Neural progenitor cell (in vitro differentiated cells): ENCODE results near the gene MED12L. TPM values are rescaled to one million over a fixed set of nuclear protein-coding genes. Genes with fewer than 3 reads are reported as not detected.

Experiments
- DNase-seq: peaks from one replicate; pipeline ENCODE4 v3.0.0-alpha.2; 2016; ENCODE audit warnings: low spot score
- H2AFZ ChIP-seq: fragments of 200-600 bp; sonication (generic); replicated peaks from 2 replicates; pipeline ENCODE4 v1.6.1; 2016; ENCODE audit warnings: antibody characterized with exemption
- H3F3A ChIP-seq: fragments of 200-600 bp; sonication (generic); 2 replicates; pipeline ENCODE4 v1.6.1; 2016; ENCODE audit warnings: antibody characterized with exemption, low read depth
- H3K27ac ChIP-seq: fragments of 200-600 bp; sonication (generic); 2 replicates; pipeline ENCODE4 v1.5.1; 2016; ENCODE audit warnings: mild to moderate bottlenecking
- H3K27me3 ChIP-seq: fragments of 200-600 bp; sonication (generic); 2 replicates; pipeline ENCODE4 v1.6.1; 2016; ENCODE audit warnings: mild to moderate bottlenecking, moderate library complexity
- H3K36me3 ChIP-seq: fragments of 200-600 bp; sonication (generic); 2 replicates; pipeline ENCODE4 v1.5.1; 2016
- H3K4me1 ChIP-seq: fragments of 200-600 bp; sonication (generic); 2 replicates; pipeline ENCODE4 v1.6.1; 2016; ENCODE audit warnings: mixed run types
- H3K4me2 ChIP-seq: fragments of 200-600 bp; sonication (generic); 2 replicates; pipeline ENCODE4 v1.6.1; 2016
- H3K4me3 ChIP-seq: fragments of 200-600 bp; sonication (generic); 2 replicates; pipeline ENCODE4 v1.5.1; 2016
- H3K79me2 ChIP-seq: fragments of 200-600 bp; sonication (generic); 2 replicates; pipeline ENCODE4 v1.6.1; 2016; ENCODE audit warnings: low read depth
- H3K9ac ChIP-seq: fragments of 200-600 bp; sonication (generic); 2 replicates; pipeline ENCODE4 v1.6.1; 2016
- H3K9me3 ChIP-seq: fragments of 200-600 bp; sonication (generic); 2 replicates; pipeline ENCODE4 v1.5.1; 2016; ENCODE audit warnings: low read depth
- H4K20me1 ChIP-seq: fragments of 200-600 bp; sonication (generic); 2 replicates; pipeline ENCODE4 v1.6.1; 2016; ENCODE audit warnings: low read depth
- H3K27ac Mint-ChIP-seq: 3 replicates; pipeline ENCODE4 v1.8.0; 2021; ENCODE audit warnings: mixed read lengths
- H3K27me3 Mint-ChIP-seq: 2 replicates; pipeline ENCODE4 v1.8.0; 2022; ENCODE audit warnings: low read depth, mild to moderate bottlenecking, inconsistent platforms, moderate library complexity, mixed read lengths; ENCODE audit not compliant: insufficient read depth
- H3K36me3 Mint-ChIP-seq: 3 replicates; pipeline ENCODE4 v1.8.0; 2021; ENCODE audit warnings: mixed read lengths
- H3K4me1 Mint-ChIP-seq: 3 replicates; pipeline ENCODE4 v1.8.0; 2021; ENCODE audit warnings: mixed read lengths
- H3K4me3 Mint-ChIP-seq: 3 replicates; pipeline ENCODE4 v1.8.0; 2021; ENCODE audit warnings: mild to moderate bottlenecking, moderate library complexity, mixed read lengths
- H3K9me3 Mint-ChIP-seq: 3 replicates; pipeline ENCODE4 v1.8.0; 2020; ENCODE audit warnings: mixed read lengths
- CTCF ChIP-seq: fragments of 200-600 bp; sonication (generic); IDR thresholded peaks from 2 replicates; pipeline ENCODE4 v1.5.1; 2017; ENCODE audit warnings: antibody characterized with exemption, mild to moderate bottlenecking
- EZH2 ChIP-seq: fragments of 200-600 bp; sonication (generic); IDR thresholded peaks from 2 replicates; pipeline ENCODE4 v1.6.1; 2017; ENCODE audit warnings: antibody characterized with exemption, mild to moderate bottlenecking, moderate library complexity
- EZH2phosphoT487 ChIP-seq: fragments of 200-600 bp; sonication (generic); IDR thresholded peaks from 2 replicates; pipeline ENCODE4 v1.6.1; 2017; ENCODE audit warnings: antibody characterized with exemption
- total RNA-seq: library from RNA; depleted of rRNA; stranded (reverse); fragments of >200 nt; gene quantifications from 2 replicates; pipeline ENCODE4 v1.2.3, GENCODE V29; 2015; ENCODE audit warnings: low replicate concordance

The MED12L gene
- total RNA-seq, 1 donor from 2014 or later = 16.5 TPM

- Histone ChIP-seq H3K36me3 (no peaks in the 10 kb centered on the region), H3K4me1 (peaks cover 12% of the 10 kb centered on the region), H3K27me3 (peaks cover 2% of the 10 kb centered on the region), H2AFZ (no peak overlapping the region), H3K27ac (no peak overlapping the region), H3K9me3 (no peaks in the 10 kb centered on the region), H3K79me2 (peaks cover 80% of the 10 kb centered on the region), H3F3A (no peaks in the 10 kb centered on the region), H3K4me2 (no peak overlapping the region), H4K20me1 (peaks cover 21% of the 10 kb centered on the region), H3K9ac (no peak overlapping the region), H3K4me3 (no peak overlapping the region)
- Mint-ChIP-seq H3K27me3 (peaks cover 3% of the 10 kb centered on the region), H3K27ac (no peak overlapping the region), H3K4me3 (no peak overlapping the region), H3K4me1 (peaks cover 11% of the 10 kb centered on the region), H3K9me3 (peaks cover 2% of the 10 kb centered on the region), H3K36me3 (peaks cover 22% of the 10 kb centered on the region)
- DNase-seq = no peak
- TF ChIP-seq EZH2phosphoT487 = no peak
- TF ChIP-seq EZH2 = no peak
- TF ChIP-seq CTCF = no peak
Measured at GRCh38 chr3:151093148-151093547, 7.7 kb downstream of the MED12L start.

- H3K4me2 ChIP-seq = no peak overlapping the region
- peaks cover 2% of the 10 kb centered on the region for H3K9me3 Mint-ChIP-seq
- peaks cover 22% of the 10 kb centered on the region for H3K36me3 Mint-ChIP-seq
- no peak overlapping the region for H3K27ac ChIP-seq
- H3K27me3 Mint-ChIP-seq = peaks cover 3% of the 10 kb centered on the region
- no peak overlapping the region for H2AFZ ChIP-seq
- peaks cover 9% of the 10 kb centered on the region for H3K4me1 ChIP-seq
- H3K4me3 ChIP-seq = no peak overlapping the region
- peaks cover 15% of the 10 kb centered on the region for H4K20me1 ChIP-seq
- TF ChIP-seq EZH2 (no peak), CTCF (no peak), EZH2phosphoT487 (no peak)
- H3K4me1 Mint-ChIP-seq = peaks cover 6% of the 10 kb centered on the region
- H3K27ac Mint-ChIP-seq = no peak overlapping the region
- peaks cover 74% of the 10 kb centered on the region for H3K79me2 ChIP-seq
- no peak overlapping the region for H3K4me3 Mint-ChIP-seq
- H3K9me3 ChIP-seq = no peaks in the 10 kb centered on the region
- H3F3A ChIP-seq = no peaks in the 10 kb centered on the region
- no peaks in the 10 kb centered on the region for H3K27me3 ChIP-seq
- H3K9ac ChIP-seq = no peak overlapping the region
- no peak for DNase-seq
- H3K36me3 ChIP-seq = no peaks in the 10 kb centered on the region
Measured at GRCh38 chr3:151093905-151094304, 8.4 kb downstream of the MED12L start.

- Histone ChIP-seq H3F3A (no peaks in the 10 kb centered on the region), H3K4me1 (peaks cover 18% of the 10 kb centered on the region), H2AFZ (no peak overlapping the region), H4K20me1 (peaks cover 6% of the 10 kb centered on the region), H3K79me2 (peaks cover 72% of the 10 kb centered on the region), H3K27me3 (no peaks in the 10 kb centered on the region), H3K4me2 (no peak overlapping the region), H3K9ac (no peak overlapping the region), H3K36me3 (no peaks in the 10 kb centered on the region), H3K9me3 (no peaks in the 10 kb centered on the region), H3K27ac (no peak overlapping the region), H3K4me3 (no peak overlapping the region)
- Mint-ChIP-seq H3K36me3 (peaks cover 15% of the 10 kb centered on the region), H3K4me3 (no peak overlapping the region), H3K27ac (no peak overlapping the region), H3K9me3 (peaks cover 4% of the 10 kb centered on the region), H3K27me3 (peaks cover 3% of the 10 kb centered on the region), H3K4me1 (peaks cover 14% of the 10 kb centered on the region)
- no peak for DNase-seq
- TF ChIP-seq EZH2 (no peak), CTCF (no peak), EZH2phosphoT487 (no peak)
Measured at GRCh38 chr3:151096716-151097115, 11.3 kb downstream of the MED12L start.
